HG02763 (cell line): Measurements from ENCODE around the gene PLXNA2.

Experiments
- ATAC-seq: cut with Tn5 transposase; IDR thresholded peaks from one replicate; pipeline ENCODE4 v1.9.1; 2021; ENCODE audit warnings: mild to moderate bottlenecking, moderate library complexity; ENCODE audit not compliant: unreplicated experiment

Gene PLXNA2

GRCh38 chr1:208242941-208243526, 1.1 kb downstream of the PLXNA2 start:
- ATAC-seq = no peak

GRCh38 chr1:208242146-208242545, 2.0 kb downstream of the PLXNA2 start:
- no peak for ATAC-seq

GRCh38 chr1:208241512-208241911, 2.7 kb downstream of the PLXNA2 start:
- no peak for ATAC-seq

- ATAC-seq = no peak
These were observed 3.4 kb downstream of the PLXNA2 start for GRCh38 chr1:208240662-208241355.

- no peak for ATAC-seq
These were observed 4.5 kb downstream of the PLXNA2 start for GRCh38 chr1:208239473-208240381.

GRCh38 chr1:208238710-208239472, 5.3 kb downstream of the PLXNA2 start:
- no peak for ATAC-seq

GRCh38 chr1:208237241-208237640, 6.9 kb downstream of the PLXNA2 start:
- no peak for ATAC-seq

- ATAC-seq = no peak
These were observed 8.0 kb downstream of the PLXNA2 start for GRCh38 chr1:208235982-208236761.

GRCh38 chr1:208235356-208235981, 8.7 kb downstream of the PLXNA2 start:
- no peak for ATAC-seq

GRCh38 chr1:208234721-208235120, 9.5 kb downstream of the PLXNA2 start:
- ATAC-seq = no peak

- ATAC-seq = no peak
These were observed 10.2 kb downstream of the PLXNA2 start for GRCh38 chr1:208233978-208234377.

GRCh38 chr1:208233546-208233945, 10.6 kb downstream of the PLXNA2 start:
- ATAC-seq = no peak

- ATAC-seq = no peak
These were observed 11.5 kb downstream of the PLXNA2 start for GRCh38 chr1:208232662-208233038.

- ATAC-seq = no peak
These were observed 12.1 kb downstream of the PLXNA2 start for GRCh38 chr1:208231881-208232661.

- no peak for ATAC-seq
These were observed 13.3 kb downstream of the PLXNA2 start for GRCh38 chr1:208230668-208231529.

- no peak for ATAC-seq
These were observed 15.6 kb downstream of the PLXNA2 start for GRCh38 chr1:208228550-208228949.

- ATAC-seq = no peak
These were observed 16.2 kb downstream of the PLXNA2 start for GRCh38 chr1:208228026-208228425.

- ATAC-seq = no peak
These were observed 16.8 kb downstream of the PLXNA2 start for GRCh38 chr1:208227366-208227765.
